GM12872 (cell line): ENCODE measurements around the gene CCDC74A.

ENCODE experiments used
- CTCF ChIP-seq: IDR thresholded peaks from 3 replicates; pipeline ENCODE4 v1.5.1; 2011; ENCODE audit warnings: low read depth, mild to moderate bottlenecking, low read length, moderate library complexity; ENCODE audit not compliant: insufficient read depth

CCDC74A gene

GRCh38 chr2:131542438-131543384 lies 15.0 kb downstream of the CCDC74A start:
- no peak for TF ChIP-seq CTCF

- TF ChIP-seq CTCF = no peak
Observed at GRCh38 chr2:131543385-131543891, 15.8 kb downstream of the CCDC74A start.

GRCh38 chr2:131552871-131553270 lies 25.2 kb downstream of the CCDC74A start:
- no peak for TF ChIP-seq CTCF

GRCh38 chr2:131556998-131557397 lies 29.3 kb downstream of the CCDC74A start:
- no peak for TF ChIP-seq CTCF

GRCh38 chr2:131557558-131558321 lies 30.1 kb downstream of the CCDC74A start:
- no peak for TF ChIP-seq CTCF

GRCh38 chr2:131566371-131566770 lies 38.7 kb downstream of the CCDC74A start:
- no peak for TF ChIP-seq CTCF

- TF ChIP-seq CTCF = no peak
Observed at GRCh38 chr2:131567891-131568290, 40.2 kb downstream of the CCDC74A start.
